ENCODE data around the gene SPEN. TPM values are rescaled to one million over a fixed set of nuclear protein-coding genes. Genes with fewer than 3 reads are reported as not detected.

SPEN gene
- total and polyA plus RNA-seq, 9 of the 15 experiments (the other 6 are each of a cell fraction or from before 2014, with no cell fraction given): 5.7 to 87.5 (median 27.2) TPM

DNA sequence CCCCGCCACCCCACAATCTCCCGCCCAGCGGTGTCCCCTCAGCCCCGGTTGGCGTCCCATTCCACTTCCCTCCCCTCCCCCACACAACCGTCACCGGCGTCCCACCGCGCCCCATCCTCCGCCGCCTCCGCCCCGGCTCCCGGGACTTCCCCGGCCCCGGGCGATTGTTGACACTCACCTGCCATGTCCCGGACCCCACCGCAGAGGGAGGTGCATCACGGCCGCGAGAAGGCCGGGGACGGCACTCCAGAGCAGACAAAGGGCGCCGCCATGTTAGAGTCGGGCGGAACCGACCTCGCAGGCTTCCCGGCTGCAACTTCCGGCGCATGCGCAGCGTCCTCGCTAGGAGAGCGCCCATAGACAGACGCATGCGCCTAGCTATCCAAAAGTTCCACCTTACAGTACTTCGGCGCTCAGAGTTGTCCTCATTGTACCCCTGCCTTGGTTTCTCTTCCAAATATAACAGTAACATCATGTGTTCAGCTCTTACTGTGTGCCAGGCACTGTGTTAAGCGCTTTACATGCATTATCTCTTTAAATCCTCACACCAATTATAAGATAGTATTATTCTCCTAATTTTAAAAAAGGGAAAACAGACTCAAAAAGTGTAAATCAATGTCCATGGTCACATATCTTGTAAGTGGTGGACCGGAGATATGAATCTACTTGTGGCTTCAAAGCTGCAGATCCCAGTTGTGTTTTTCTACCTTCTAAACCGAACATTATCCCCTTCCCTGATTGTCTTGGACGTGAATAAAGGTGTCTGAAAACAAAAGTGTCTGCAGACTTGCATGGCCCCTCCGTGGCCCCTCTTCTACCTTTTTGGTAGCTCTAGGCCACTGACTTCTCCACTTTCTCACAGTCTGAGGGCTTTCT is 128.5 kb downstream of the SPEN start, which contains the start of gene ZBTB17 (continued):
- TF ChIP-seq, protein P1, sequence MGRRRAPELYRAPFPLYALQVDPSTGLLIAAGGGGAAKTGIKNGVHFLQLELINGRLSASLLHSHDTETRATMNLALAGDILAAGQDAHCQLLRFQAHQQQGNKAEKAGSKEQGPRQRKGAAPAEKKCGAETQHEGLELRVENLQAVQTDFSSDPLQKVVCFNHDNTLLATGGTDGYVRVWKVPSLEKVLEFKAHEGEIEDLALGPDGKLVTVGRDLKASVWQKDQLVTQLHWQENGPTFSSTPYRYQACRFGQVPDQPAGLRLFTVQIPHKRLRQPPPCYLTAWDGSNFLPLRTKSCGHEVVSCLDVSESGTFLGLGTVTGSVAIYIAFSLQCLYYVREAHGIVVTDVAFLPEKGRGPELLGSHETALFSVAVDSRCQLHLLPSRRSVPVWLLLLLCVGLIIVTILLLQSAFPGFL (CRISPR knock-in tag; IDR thresholded peaks at IDR 0.05): no peak
- TF ChIP-seq ASH1L (IDR thresholded peaks at IDR 0.05; ENCODE audit: borderline replicate concordance, low read depth, partially characterized antibody) (peak; percentile 9), SRSF1 (IDR thresholded peaks at IDR 0.05; ENCODE audit: low read depth, low read length) (0 out of 2 replicates have a peak, but pooled peaks have one; percentile 66), ZC3H4 (CRISPR knock-in tag; IDR thresholded peaks at IDR 0.05; ENCODE audit: borderline replicate concordance) (no peak), ZNF253 (CRISPR knock-in tag; conservative IDR thresholded peaks at IDR 0.05) (no peak), CBX8 (IDR thresholded peaks at IDR 0.05; ENCODE audit: borderline replicate concordance, extremely low read depth, low read depth, low read length, poor library complexity, severe bottlenecking) (no peak)
- TF ChIP-seq, protein P2, sequence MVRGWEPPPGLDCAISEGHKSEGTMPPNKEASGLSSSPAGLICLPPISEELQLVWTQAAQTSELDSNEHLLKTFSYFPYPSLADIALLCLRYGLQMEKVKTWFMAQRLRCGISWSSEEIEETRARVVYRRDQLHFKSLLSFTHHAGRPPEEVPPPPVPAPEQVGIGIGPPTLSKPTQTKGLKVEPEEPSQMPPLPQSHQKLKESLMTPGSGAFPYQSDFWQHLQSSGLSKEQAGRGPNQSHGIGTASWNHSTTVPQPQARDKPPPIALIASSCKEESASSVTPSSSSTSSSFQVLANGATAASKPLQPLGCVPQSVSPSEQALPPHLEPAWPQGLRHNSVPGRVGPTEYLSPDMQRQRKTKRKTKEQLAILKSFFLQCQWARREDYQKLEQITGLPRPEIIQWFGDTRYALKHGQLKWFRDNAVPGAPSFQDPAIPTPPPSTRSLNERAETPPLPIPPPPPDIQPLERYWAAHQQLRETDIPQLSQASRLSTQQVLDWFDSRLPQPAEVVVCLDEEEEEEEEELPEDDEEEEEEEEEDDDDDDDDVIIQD (CRISPR knock-in tag; IDR thresholded peaks at IDR 0.05): no peak
- TF ChIP-seq, protein P3, sequence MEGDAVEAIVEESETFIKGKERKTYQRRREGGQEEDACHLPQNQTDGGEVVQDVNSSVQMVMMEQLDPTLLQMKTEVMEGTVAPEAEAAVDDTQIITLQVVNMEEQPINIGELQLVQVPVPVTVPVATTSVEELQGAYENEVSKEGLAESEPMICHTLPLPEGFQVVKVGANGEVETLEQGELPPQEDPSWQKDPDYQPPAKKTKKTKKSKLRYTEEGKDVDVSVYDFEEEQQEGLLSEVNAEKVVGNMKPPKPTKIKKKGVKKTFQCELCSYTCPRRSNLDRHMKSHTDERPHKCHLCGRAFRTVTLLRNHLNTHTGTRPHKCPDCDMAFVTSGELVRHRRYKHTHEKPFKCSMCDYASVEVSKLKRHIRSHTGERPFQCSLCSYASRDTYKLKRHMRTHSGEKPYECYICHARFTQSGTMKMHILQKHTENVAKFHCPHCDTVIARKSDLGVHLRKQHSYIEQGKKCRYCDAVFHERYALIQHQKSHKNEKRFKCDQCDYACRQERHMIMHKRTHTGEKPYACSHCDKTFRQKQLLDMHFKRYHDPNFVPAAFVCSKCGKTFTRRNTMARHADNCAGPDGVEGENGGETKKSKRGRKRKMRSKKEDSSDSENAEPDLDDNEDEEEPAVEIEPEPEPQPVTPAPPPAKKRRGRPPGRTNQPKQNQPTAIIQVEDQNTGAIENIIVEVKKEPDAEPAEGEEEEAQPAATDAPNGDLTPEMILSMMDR (IDR thresholded peaks at IDR 0.05 in 2 of 3, conservative IDR thresholded peaks at IDR 0.05 in 1 of 3; ENCODE audit: insufficient read depth in 2 of 3, low read depth in 1 of 3, low read length in 3 of 3): peak in 1 of 3 experiments; percentile 22; a peak in 1 of 6 replicates
- TF ChIP-seq, protein P4, sequence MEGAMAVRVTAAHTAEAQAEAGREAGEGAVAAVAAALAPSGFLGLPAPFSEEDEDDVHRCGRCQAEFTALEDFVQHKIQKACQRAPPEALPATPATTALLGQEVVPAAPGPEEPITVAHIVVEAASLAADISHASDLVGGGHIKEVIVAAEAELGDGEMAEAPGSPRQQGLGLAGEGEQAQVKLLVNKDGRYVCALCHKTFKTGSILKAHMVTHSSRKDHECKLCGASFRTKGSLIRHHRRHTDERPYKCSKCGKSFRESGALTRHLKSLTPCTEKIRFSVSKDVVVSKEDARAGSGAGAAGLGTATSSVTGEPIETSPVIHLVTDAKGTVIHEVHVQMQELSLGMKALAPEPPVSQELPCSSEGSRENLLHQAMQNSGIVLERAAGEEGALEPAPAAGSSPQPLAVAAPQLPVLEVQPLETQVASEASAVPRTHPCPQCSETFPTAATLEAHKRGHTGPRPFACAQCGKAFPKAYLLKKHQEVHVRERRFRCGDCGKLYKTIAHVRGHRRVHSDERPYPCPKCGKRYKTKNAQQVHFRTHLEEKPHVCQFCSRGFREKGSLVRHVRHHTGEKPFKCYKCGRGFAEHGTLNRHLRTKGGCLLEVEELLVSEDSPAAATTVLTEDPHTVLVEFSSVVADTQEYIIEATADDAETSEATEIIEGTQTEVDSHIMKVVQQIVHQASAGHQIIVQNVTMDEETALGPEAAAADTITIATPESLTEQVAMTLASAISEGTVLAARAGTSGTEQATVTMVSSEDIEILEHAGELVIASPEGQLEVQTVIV (CRISPR knock-in tag; IDR thresholded peaks at IDR 0.05; ENCODE audit: borderline replicate concordance): no peak
- TF ChIP-seq, protein P5, sequence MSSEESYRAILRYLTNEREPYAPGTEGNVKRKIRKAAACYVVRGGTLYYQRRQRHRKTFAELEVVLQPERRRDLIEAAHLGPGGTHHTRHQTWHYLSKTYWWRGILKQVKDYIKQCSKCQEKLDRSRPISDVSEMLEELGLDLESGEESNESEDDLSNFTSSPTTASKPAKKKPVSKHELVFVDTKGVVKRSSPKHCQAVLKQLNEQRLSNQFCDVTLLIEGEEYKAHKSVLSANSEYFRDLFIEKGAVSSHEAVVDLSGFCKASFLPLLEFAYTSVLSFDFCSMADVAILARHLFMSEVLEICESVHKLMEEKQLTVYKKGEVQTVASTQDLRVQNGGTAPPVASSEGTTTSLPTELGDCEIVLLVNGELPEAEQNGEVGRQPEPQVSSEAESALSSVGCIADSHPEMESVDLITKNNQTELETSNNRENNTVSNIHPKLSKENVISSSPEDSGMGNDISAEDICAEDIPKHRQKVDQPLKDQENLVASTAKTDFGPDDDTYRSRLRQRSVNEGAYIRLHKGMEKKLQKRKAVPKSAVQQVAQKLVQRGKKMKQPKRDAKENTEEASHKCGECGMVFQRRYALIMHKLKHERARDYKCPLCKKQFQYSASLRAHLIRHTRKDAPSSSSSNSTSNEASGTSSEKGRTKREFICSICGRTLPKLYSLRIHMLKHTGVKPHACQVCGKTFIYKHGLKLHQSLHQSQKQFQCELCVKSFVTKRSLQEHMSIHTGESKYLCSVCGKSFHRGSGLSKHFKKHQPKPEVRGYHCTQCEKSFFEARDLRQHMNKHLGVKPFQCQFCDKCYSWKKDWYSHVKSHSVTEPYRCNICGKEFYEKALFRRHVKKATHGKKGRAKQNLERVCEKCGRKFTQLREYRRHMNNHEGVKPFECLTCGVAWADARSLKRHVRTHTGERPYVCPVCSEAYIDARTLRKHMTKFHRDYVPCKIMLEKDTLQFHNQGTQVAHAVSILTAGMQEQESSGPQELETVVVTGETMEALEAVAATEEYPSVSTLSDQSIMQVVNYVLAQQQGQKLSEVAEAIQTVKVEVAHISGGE (CRISPR knock-in tag; IDR thresholded peaks at IDR 0.05): peak in 1 of 3 experiments; percentile 88; a peak in 2 of 6 replicates
- TF ChIP-seq, protein P6, sequence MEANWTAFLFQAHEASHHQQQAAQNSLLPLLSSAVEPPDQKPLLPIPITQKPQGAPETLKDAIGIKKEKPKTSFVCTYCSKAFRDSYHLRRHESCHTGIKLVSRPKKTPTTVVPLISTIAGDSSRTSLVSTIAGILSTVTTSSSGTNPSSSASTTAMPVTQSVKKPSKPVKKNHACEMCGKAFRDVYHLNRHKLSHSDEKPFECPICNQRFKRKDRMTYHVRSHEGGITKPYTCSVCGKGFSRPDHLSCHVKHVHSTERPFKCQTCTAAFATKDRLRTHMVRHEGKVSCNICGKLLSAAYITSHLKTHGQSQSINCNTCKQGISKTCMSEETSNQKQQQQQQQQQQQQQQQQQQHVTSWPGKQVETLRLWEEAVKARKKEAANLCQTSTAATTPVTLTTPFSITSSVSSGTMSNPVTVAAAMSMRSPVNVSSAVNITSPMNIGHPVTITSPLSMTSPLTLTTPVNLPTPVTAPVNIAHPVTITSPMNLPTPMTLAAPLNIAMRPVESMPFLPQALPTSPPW (CRISPR knock-in tag; IDR thresholded peaks at IDR 0.05): peak; percentile 62

Measured in K562 (cell line).